ENCODE measurements around the gene DMBT1. TPM values are rescaled to one million over a fixed set of nuclear protein-coding genes. Genes with fewer than 3 reads are reported as not detected.

The DMBT1 gene
- total and polyA plus RNA-seq, 7 experiments from 2014 or later = not detected

GRCh38 chr10:122678266-122678665 lies 117.7 kb downstream of the DMBT1 start:
- DNase-seq = no peak
- CTCF ChIA-PET = no interaction called here

GRCh38 chr10:122682522-122682921 lies 122.0 kb downstream of the DMBT1 start:
- CTCF ChIA-PET = no interaction called here
- Mint-ChIP-seq H3K36me3 (peaks cover 0 to 4% (median 0%) of the 10 kb centered on the region in 5 donors), H3K27ac (no peak overlapping the region), H3K27me3 (peaks cover 3 to 45% (median 31%) of the 10 kb centered on the region in 5 donors), H3K4me1 (no peaks in the 10 kb centered on the region), H3K9me3 (peaks cover 0 to 11% (median 0%) of the 10 kb centered on the region in 11 donors), H3K4me3 (no peak overlapping the region)
- DNase-seq = no peak
- POLR2A ChIA-PET = no interaction called here
- H3K4me3 ChIP-seq (ENCODE audit: low read length) = no peak overlapping the region
- H3K27ac ChIP-seq (ENCODE audit: low read depth, low read length) = no peak overlapping the region
- H3K36me3 ChIP-seq (ENCODE audit: control insufficient read depth in 2 of 3, insufficient read depth in 3 of 3, low read length in 3 of 3) = no peaks in the 10 kb centered on the region
- H3K27me3 ChIP-seq (ENCODE audit: control insufficient read depth in 2 of 2, insufficient read depth in 2 of 2, low read length in 2 of 2) = no peaks in the 10 kb centered on the region
- no peaks in the 10 kb centered on the region for H3K9me3 ChIP-seq (ENCODE audit: control insufficient read depth in 2 of 3, low read length in 3 of 3)
- ATAC-seq = no peak
- H3K4me1 ChIP-seq (ENCODE audit: control insufficient read depth in 2 of 2, insufficient read depth in 2 of 2, low read length in 2 of 2) = no peaks in the 10 kb centered on the region
- intact Hi-C loops (cut with micrococcal nuclease) = no loop called here

More at GRCh38 chr10:122678266-122678665, 117.7 kb downstream of the DMBT1 start:
- Histone ChIP-seq H3K9me3 (ENCODE audit: control insufficient read depth in 2 of 3, low read length in 3 of 3) (no peaks in the 10 kb centered on the region), H3K4me1 (ENCODE audit: control insufficient read depth in 2 of 2, insufficient read depth in 2 of 2, low read length in 2 of 2) (no peaks in the 10 kb centered on the region), H3K4me3 (ENCODE audit: low read length) (no peak overlapping the region), H3K27ac (ENCODE audit: low read depth, low read length) (no peak overlapping the region), H3K27me3 (ENCODE audit: control insufficient read depth in 2 of 2, insufficient read depth in 2 of 2, low read length in 2 of 2) (no peaks in the 10 kb centered on the region), H3K36me3 (ENCODE audit: control insufficient read depth in 2 of 3, insufficient read depth in 3 of 3, low read length in 3 of 3) (no peaks in the 10 kb centered on the region)
- no peak for ATAC-seq
- Mint-ChIP-seq H3K4me1 (no peaks in the 10 kb centered on the region), H3K36me3 (no peaks in the 10 kb centered on the region), H3K9me3 (peaks cover 0 to 4% (median 0%) of the 10 kb centered on the region in 11 donors), H3K4me3 (no peak overlapping the region), H3K27ac (no peak overlapping the region), H3K27me3 (peaks cover 4 to 31% (median 24%) of the 10 kb centered on the region in 5 donors)
- intact Hi-C loops (cut with micrococcal nuclease) = no loop called here
- POLR2A ChIA-PET = no interaction called here

- Histone ChIP-seq H3K36me3 (ENCODE audit: control insufficient read depth in 2 of 3, insufficient read depth in 3 of 3, low read length in 3 of 3) (no peaks in the 10 kb centered on the region), H3K27ac (ENCODE audit: low read depth, low read length) (no peak overlapping the region), H3K27me3 (ENCODE audit: control insufficient read depth in 2 of 2, insufficient read depth in 2 of 2, low read length in 2 of 2) (peaks cover 0 to 3% of the 10 kb centered on the region in 2 donors), H3K4me1 (ENCODE audit: control insufficient read depth in 2 of 2, insufficient read depth in 2 of 2, low read length in 2 of 2) (no peaks in the 10 kb centered on the region), H3K4me3 (ENCODE audit: low read length) (no peak overlapping the region), H3K9me3 (ENCODE audit: control insufficient read depth in 2 of 3, low read length in 3 of 3) (no peaks in the 10 kb centered on the region)
- ATAC-seq = no peak
- H3K27me3 Mint-ChIP-seq = peaks cover 3 to 60% (median 48%) of the 10 kb centered on the region in 5 donors
- CTCF ChIA-PET = no interaction called here
- no peak overlapping the region for H3K4me3 Mint-ChIP-seq
- no peak overlapping the region for H3K27ac Mint-ChIP-seq
- DNase-seq = no peak
- no peaks in the 10 kb centered on the region for H3K4me1 Mint-ChIP-seq
- H3K36me3 Mint-ChIP-seq = peaks cover 0 to 4% (median 0%) of the 10 kb centered on the region in 5 donors
- H3K9me3 Mint-ChIP-seq = peaks cover 0 to 9% (median 2%) of the 10 kb centered on the region in 11 donors
- intact Hi-C loops (cut with micrococcal nuclease) = no loop called here
- POLR2A ChIA-PET = no interaction called here
These were observed 127.9 kb downstream of the DMBT1 start for GRCh38 chr10:122688293-122688989.

GRCh38 chr10:122689146-122689820 lies 128.7 kb downstream of the DMBT1 start:
- H3K9me3 Mint-ChIP-seq = peaks cover 0 to 7% (median 2%) of the 10 kb centered on the region in 11 donors
- H3K27ac Mint-ChIP-seq = no peak overlapping the region
- intact Hi-C loops (cut with micrococcal nuclease) = no loop called here
- Histone ChIP-seq H3K27me3 (ENCODE audit: control insufficient read depth in 2 of 2, insufficient read depth in 2 of 2, low read length in 2 of 2) (peaks cover 0 to 3% of the 10 kb centered on the region in 2 donors), H3K36me3 (ENCODE audit: control insufficient read depth in 2 of 3, insufficient read depth in 3 of 3, low read length in 3 of 3) (no peaks in the 10 kb centered on the region), H3K27ac (ENCODE audit: low read depth, low read length) (no peak overlapping the region), H3K4me1 (ENCODE audit: control insufficient read depth in 2 of 2, insufficient read depth in 2 of 2, low read length in 2 of 2) (no peaks in the 10 kb centered on the region), H3K9me3 (ENCODE audit: control insufficient read depth in 2 of 3, low read length in 3 of 3) (no peaks in the 10 kb centered on the region), H3K4me3 (ENCODE audit: low read length) (no peak overlapping the region)
- H3K4me1 Mint-ChIP-seq = no peaks in the 10 kb centered on the region
- no peak for DNase-seq
- POLR2A ChIA-PET = no interaction called here
- CTCF ChIA-PET = interaction anchor here (1.2 kb wide), 1 partner anchor 390 kb away, joined by 5 read pairs; no protein-coding TSS in a partner anchor
- H3K27me3 Mint-ChIP-seq = peaks cover 3 to 63% (median 44%) of the 10 kb centered on the region in 5 donors
- no peak for ATAC-seq
- H3K36me3 Mint-ChIP-seq = peaks cover 0 to 4% (median 0%) of the 10 kb centered on the region in 5 donors
- H3K4me3 Mint-ChIP-seq = no peak overlapping the region

- Histone ChIP-seq H3K4me3 (ENCODE audit: low read length) (no peak overlapping the region), H3K27me3 (ENCODE audit: control insufficient read depth in 2 of 2, insufficient read depth in 2 of 2, low read length in 2 of 2) (peaks cover 0 to 3% of the 10 kb centered on the region in 2 donors), H3K4me1 (ENCODE audit: control insufficient read depth in 2 of 2, insufficient read depth in 2 of 2, low read length in 2 of 2) (no peaks in the 10 kb centered on the region), H3K36me3 (ENCODE audit: control insufficient read depth in 2 of 3, insufficient read depth in 3 of 3, low read length in 3 of 3) (no peaks in the 10 kb centered on the region), H3K27ac (ENCODE audit: low read depth, low read length) (no peak overlapping the region), H3K9me3 (ENCODE audit: control insufficient read depth in 2 of 3, low read length in 3 of 3) (no peaks in the 10 kb centered on the region)
- ATAC-seq (no peak), DNase-seq (no peak)
- ChIA-PET CTCF (no interaction called here), POLR2A (no interaction called here)
- H3K4me3 Mint-ChIP-seq = no peak overlapping the region
- H3K27me3 Mint-ChIP-seq = peaks cover 0 to 43% (median 29%) of the 10 kb centered on the region in 5 donors
- no peaks in the 10 kb centered on the region for H3K36me3 Mint-ChIP-seq
- peaks cover 0 to 5% (median 0%) of the 10 kb centered on the region in 11 donors for H3K9me3 Mint-ChIP-seq
- peaks cover 0 to 2% (median 0%) of the 10 kb centered on the region in 7 donors for H3K4me1 Mint-ChIP-seq
- intact Hi-C loops (cut with micrococcal nuclease) = no loop called here
- no peak overlapping the region for H3K27ac Mint-ChIP-seq
These were observed 132.2 kb downstream of the DMBT1 start for GRCh38 chr10:122692744-122693143.

Other genes with a start within 250 kb of the DMBT1 start
- gene PLEKHA1, start 186.0 kb upstream of the DMBT1 start, total RNA-seq = 10 to 100 TPM in 4 of 5 experiments, 1 to 10 TPM in 1; 5.9 to 90.1 (median 39.2) TPM
- gene PLEKHA1, start 186.0 kb upstream of the DMBT1 start, polyA plus RNA-seq = 100 to 1,000 TPM in 1 of 2 donors, 10 to 100 TPM in 1; 90.4 to 100 TPM
- gene ARMS2, start 106.1 kb upstream of the DMBT1 start, total RNA-seq = not detected
- gene ARMS2, start 106.1 kb upstream of the DMBT1 start, polyA plus RNA-seq = not detected
- gene HTRA1, start 99.2 kb upstream of the DMBT1 start, total RNA-seq = under 1 TPM in 4 of 5 experiments, not detected in 1; 0.22 to 0.64 (median 0.40) TPM
- gene HTRA1, start 99.2 kb upstream of the DMBT1 start, polyA plus RNA-seq = not detected
- gene C10orf120, start 139.1 kb downstream of the DMBT1 start, total RNA-seq = not detected
- not detected for gene C10orf120, start 139.1 kb downstream of the DMBT1 start, polyA plus RNA-seq